ENCODE data around the gene RPS6KA6. TPM values are rescaled to one million over a fixed set of nuclear protein-coding genes. Genes with fewer than 3 reads are reported as not detected.

RPS6KA6 gene
- total RNA-seq, 2 donors from 2014 or later: 0.24 to 1.5 TPM

DNA sequence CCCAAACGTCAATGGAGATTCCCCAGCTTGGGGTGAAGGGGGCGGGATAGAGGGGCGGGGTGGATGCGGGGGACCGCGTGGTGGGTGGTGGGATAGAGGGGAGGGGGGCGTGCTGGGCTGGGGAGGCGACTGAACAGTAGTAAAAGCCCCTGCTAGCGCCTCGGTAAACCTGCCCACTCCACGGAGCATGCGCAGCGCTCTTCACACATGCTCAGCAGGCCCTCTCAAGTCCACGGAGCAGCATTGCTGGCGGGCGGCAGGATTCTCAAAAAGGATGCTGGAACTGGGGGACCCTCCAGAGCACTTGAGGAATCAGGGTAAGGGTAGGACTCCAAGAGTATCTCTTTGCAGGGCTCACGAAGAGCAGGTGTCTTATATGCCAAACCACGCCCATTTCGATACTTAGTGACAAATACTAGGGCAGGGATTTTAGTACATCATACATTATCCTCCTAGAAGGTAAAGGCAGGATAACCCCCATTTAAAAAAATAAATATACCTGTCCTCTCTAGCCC is 378 bp upstream of the RPS6KA6 start:
- DNase-seq: no peak
- peaks cover 0 to 2% of the 10 kb centered on the region in 2 donors for H3K36me3 Mint-ChIP-seq (ENCODE audit: insufficient read depth in 2 of 2)

DNA sequence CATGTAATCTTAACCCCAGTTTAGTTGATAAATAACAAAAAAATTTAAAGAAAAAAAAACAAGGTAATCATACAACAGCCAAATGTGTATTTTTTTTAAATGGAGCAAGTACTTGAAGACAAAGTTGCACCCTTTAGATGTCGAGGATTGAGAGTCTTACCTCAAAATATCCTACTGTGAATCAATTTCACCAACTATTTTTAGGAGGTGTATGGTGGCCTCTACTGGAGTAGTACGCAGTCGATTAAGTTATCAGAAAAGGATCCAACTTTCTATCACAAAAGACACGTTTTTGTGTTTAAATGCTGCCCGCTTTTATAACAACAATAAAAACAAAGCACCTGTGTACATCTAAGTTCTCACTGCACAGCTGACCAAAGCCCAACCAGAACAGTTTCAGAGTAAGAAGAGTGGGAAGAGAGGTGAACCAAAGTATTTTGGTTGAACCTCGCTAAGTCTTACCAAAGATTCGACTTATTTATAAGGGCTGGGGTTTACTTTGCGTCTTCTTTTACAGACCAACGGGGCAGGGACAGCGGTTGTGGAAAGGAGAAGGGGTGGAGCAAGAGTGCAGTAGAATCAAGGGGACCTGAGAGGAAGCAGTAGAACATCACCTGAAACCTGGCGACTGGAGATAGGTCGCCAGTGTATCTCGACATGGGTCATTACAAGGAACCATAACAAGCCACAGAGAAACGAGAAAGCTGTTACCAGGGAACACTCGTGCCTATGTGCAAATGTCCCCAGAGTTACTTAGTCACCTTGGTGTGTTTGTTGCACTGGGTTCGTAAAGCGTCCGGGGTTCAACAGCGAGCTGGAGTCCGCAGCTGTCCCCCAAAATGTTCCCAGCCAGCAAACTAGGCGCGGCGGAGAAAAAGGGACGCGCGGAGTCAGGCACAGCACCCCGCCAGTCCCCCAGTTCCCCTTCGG is 1.1 kb downstream of the RPS6KA6 start:
- Mint-ChIP-seq H3K36me3 (ENCODE audit: insufficient read depth in 2 of 2) (peaks cover 0 to 2% of the 10 kb centered on the region in 2 donors), H3K9me3 (peaks cover 4% of the 10 kb centered on the region in 2 donors), H3K4me1 (ENCODE audit: low read depth) (no peaks in the 10 kb centered on the region), H3K27ac (no peak overlapping the region), H3K4me3 (peak overlapping the region; percentile 49 to 54), H3K27me3 (ENCODE audit: low read depth) (peaks cover 44% of the 10 kb centered on the region)
- peak in 1 of 2 donors; percentile 11 for ATAC-seq (replicated peaks in 1 of 2)
- no peak for DNase-seq

More for the DNA sequence above, 378 bp upstream of the RPS6KA6 start:
- peak overlapping the region; percentile 36 to 72 for H3K4me3 Mint-ChIP-seq
- H3K9me3 Mint-ChIP-seq: peaks cover 2 to 4% of the 10 kb centered on the region in 2 donors
- H3K27me3 Mint-ChIP-seq (ENCODE audit: low read depth): peaks cover 42% of the 10 kb centered on the region
- H3K4me1 Mint-ChIP-seq (ENCODE audit: low read depth): no peaks in the 10 kb centered on the region
- ATAC-seq (replicated peaks in 1 of 2): peak; percentile 31 to 45
- H3K27ac Mint-ChIP-seq: no peak overlapping the region

GRCh38 chrX:84182516-84182915 is 5.5 kb downstream of the RPS6KA6 start:
- H3K9me3 Mint-ChIP-seq: peaks cover 0 to 3% of the 10 kb centered on the region in 2 donors
- H3K4me1 Mint-ChIP-seq (ENCODE audit: low read depth): no peaks in the 10 kb centered on the region
- peaks cover 26% of the 10 kb centered on the region for H3K27me3 Mint-ChIP-seq (ENCODE audit: low read depth)
- no peak for ATAC-seq (replicated peaks in 1 of 2)
- peaks cover 0 to 2% of the 10 kb centered on the region in 2 donors for H3K36me3 Mint-ChIP-seq (ENCODE audit: insufficient read depth in 2 of 2)
- H3K4me3 Mint-ChIP-seq: no peak overlapping the region
- DNase-seq: no peak
- H3K27ac Mint-ChIP-seq: no peak overlapping the region

- Mint-ChIP-seq H3K27me3 (ENCODE audit: low read depth) (no peaks in the 10 kb centered on the region), H3K4me1 (ENCODE audit: low read depth) (no peaks in the 10 kb centered on the region), H3K9me3 (no peaks in the 10 kb centered on the region), H3K27ac (no peak overlapping the region), H3K4me3 (no peak overlapping the region), H3K36me3 (ENCODE audit: insufficient read depth in 2 of 2) (no peaks in the 10 kb centered on the region)
- ATAC-seq (replicated peaks in 1 of 2): no peak
- no peak for DNase-seq
Observed at GRCh38 chrX:84175958-84176357, 12.0 kb downstream of the RPS6KA6 start.

DNA sequence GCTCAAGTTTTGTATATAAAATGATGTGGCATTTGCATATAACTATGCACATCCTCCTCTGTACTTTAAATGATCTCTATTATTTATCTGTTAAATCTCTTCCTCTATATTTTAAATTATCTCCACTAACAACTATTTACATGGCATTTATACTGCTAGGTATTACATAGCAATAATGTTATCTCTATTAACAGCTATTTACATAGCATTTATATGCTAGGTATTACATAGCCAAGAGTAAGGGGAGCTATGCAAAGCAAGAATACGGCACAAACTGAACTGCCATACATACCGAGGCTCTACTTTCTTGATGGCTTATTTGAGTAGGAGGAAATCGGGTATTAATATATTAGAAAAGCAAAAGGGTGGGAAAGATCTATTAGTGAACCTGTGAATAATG is 12.7 kb downstream of the RPS6KA6 start:
- no peaks in the 10 kb centered on the region for H3K4me1 Mint-ChIP-seq (ENCODE audit: low read depth)
- no peak overlapping the region for H3K27ac Mint-ChIP-seq
- H3K4me3 Mint-ChIP-seq: no peak overlapping the region
- H3K9me3 Mint-ChIP-seq: no peaks in the 10 kb centered on the region
- H3K27me3 Mint-ChIP-seq (ENCODE audit: low read depth): no peaks in the 10 kb centered on the region
- no peak for ATAC-seq (replicated peaks in 1 of 2)
- no peak for DNase-seq
- H3K36me3 Mint-ChIP-seq (ENCODE audit: insufficient read depth in 2 of 2): no peaks in the 10 kb centered on the region

GRCh38 chrX:84174348-84174747 is 13.7 kb downstream of the RPS6KA6 start:
- Mint-ChIP-seq H3K27me3 (ENCODE audit: low read depth) (no peaks in the 10 kb centered on the region), H3K4me1 (ENCODE audit: low read depth) (no peaks in the 10 kb centered on the region), H3K36me3 (ENCODE audit: insufficient read depth in 2 of 2) (no peaks in the 10 kb centered on the region), H3K9me3 (no peaks in the 10 kb centered on the region), H3K4me3 (no peak overlapping the region), H3K27ac (no peak overlapping the region)
- ATAC-seq (replicated peaks in 1 of 2) (no peak), DNase-seq (no peak)

DNA sequence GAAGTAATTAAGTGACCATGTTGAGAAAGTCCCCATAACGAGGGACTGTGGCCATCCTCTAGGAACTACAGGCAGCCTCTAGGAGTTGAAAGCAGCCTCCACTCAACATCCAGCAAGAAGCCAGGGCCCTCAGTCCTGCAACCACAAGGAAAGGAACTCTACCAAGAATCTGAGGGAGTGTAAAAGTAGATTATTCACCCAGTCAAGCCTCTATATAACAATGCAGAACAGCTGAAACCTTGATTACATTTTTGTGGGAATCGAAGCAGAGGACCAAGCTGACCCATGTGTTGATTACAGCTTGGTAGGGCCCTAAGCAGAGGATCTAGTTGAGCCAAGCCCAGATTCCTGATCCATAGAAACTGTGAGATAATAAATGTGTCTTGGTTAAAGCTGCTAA is 17.1 kb downstream of the RPS6KA6 start:
- Mint-ChIP-seq H3K4me1 (ENCODE audit: low read depth) (no peaks in the 10 kb centered on the region), H3K27ac (no peak overlapping the region), H3K36me3 (ENCODE audit: insufficient read depth in 2 of 2) (no peaks in the 10 kb centered on the region), H3K4me3 (no peak overlapping the region), H3K9me3 (no peaks in the 10 kb centered on the region), H3K27me3 (ENCODE audit: low read depth) (peaks cover under 1% of the 10 kb centered on the region)
- DNase-seq (no peak), ATAC-seq (replicated peaks in 1 of 2) (no peak)

- DNase-seq (no peak), ATAC-seq (replicated peaks in 1 of 2) (no peak)
- no peaks in the 10 kb centered on the region for H3K36me3 Mint-ChIP-seq (ENCODE audit: insufficient read depth in 2 of 2)
- H3K27ac Mint-ChIP-seq: no peak overlapping the region
- H3K9me3 Mint-ChIP-seq: no peaks in the 10 kb centered on the region
- no peaks in the 10 kb centered on the region for H3K4me1 Mint-ChIP-seq (ENCODE audit: low read depth)
- peaks cover 19% of the 10 kb centered on the region for H3K27me3 Mint-ChIP-seq (ENCODE audit: low read depth)
- no peak overlapping the region for H3K4me3 Mint-ChIP-seq
Observed at GRCh38 chrX:84168574-84168973, 19.4 kb downstream of the RPS6KA6 start.

- Mint-ChIP-seq H3K9me3 (no peaks in the 10 kb centered on the region), H3K4me1 (ENCODE audit: low read depth) (no peaks in the 10 kb centered on the region), H3K27ac (no peak overlapping the region), H3K27me3 (ENCODE audit: low read depth) (peaks cover 19% of the 10 kb centered on the region), H3K4me3 (no peak overlapping the region), H3K36me3 (ENCODE audit: insufficient read depth in 2 of 2) (no peaks in the 10 kb centered on the region)
- ATAC-seq (replicated peaks in 1 of 2) (no peak), DNase-seq (no peak)
Observed at GRCh38 chrX:84168095-84168494, 19.9 kb downstream of the RPS6KA6 start.

- peaks cover 19% of the 10 kb centered on the region for H3K27me3 Mint-ChIP-seq (ENCODE audit: low read depth)
- no peak overlapping the region for H3K4me3 Mint-ChIP-seq
- ATAC-seq (replicated peaks in 1 of 2) (no peak), DNase-seq (no peak)
- no peaks in the 10 kb centered on the region for H3K4me1 Mint-ChIP-seq (ENCODE audit: low read depth)
- H3K27ac Mint-ChIP-seq: no peak overlapping the region
- no peaks in the 10 kb centered on the region for H3K9me3 Mint-ChIP-seq
- H3K36me3 Mint-ChIP-seq (ENCODE audit: insufficient read depth in 2 of 2): no peaks in the 10 kb centered on the region
Observed at GRCh38 chrX:84165711-84166110, 22.3 kb downstream of the RPS6KA6 start.

GRCh38 chrX:84162401-84162800 is 25.6 kb downstream of the RPS6KA6 start:
- Mint-ChIP-seq H3K4me3 (no peak overlapping the region), H3K4me1 (ENCODE audit: low read depth) (no peaks in the 10 kb centered on the region), H3K27me3 (ENCODE audit: low read depth) (peaks cover 19% of the 10 kb centered on the region), H3K9me3 (no peaks in the 10 kb centered on the region), H3K36me3 (ENCODE audit: insufficient read depth in 2 of 2) (no peaks in the 10 kb centered on the region), H3K27ac (no peak overlapping the region)
- ATAC-seq (replicated peaks in 1 of 2) (no peak), DNase-seq (no peak)

GRCh38 chrX:84161641-84162040 is 26.4 kb downstream of the RPS6KA6 start:
- Mint-ChIP-seq H3K27ac (no peak overlapping the region), H3K36me3 (ENCODE audit: insufficient read depth in 2 of 2) (no peaks in the 10 kb centered on the region), H3K4me3 (no peak overlapping the region), H3K27me3 (ENCODE audit: low read depth) (peaks cover 19% of the 10 kb centered on the region), H3K4me1 (ENCODE audit: low read depth) (no peaks in the 10 kb centered on the region), H3K9me3 (no peaks in the 10 kb centered on the region)
- DNase-seq (no peak), ATAC-seq (replicated peaks in 1 of 2) (no peak)

DNA sequence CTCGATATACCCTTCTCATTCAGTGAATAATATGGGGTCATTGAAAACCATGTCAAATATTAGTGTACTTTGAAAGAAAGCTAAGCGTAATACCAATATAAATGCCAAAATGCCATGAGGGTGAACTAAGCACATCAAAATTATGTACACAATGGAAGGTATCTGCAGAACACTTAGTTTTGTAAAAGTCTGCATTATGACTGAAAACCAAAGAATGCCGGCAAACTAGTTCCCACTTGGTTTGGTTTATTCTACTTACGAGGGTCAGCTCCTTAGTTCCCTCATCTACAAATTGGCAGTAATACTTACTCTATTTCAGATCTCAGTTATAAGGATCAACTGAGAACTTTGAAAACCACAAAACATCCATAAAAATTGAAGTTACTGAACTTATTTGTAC is 27.3 kb downstream of the RPS6KA6 start:
- Mint-ChIP-seq H3K4me3 (no peak overlapping the region), H3K27ac (no peak overlapping the region), H3K9me3 (no peaks in the 10 kb centered on the region), H3K4me1 (ENCODE audit: low read depth) (no peaks in the 10 kb centered on the region), H3K36me3 (ENCODE audit: insufficient read depth in 2 of 2) (no peaks in the 10 kb centered on the region), H3K27me3 (ENCODE audit: low read depth) (peaks cover 17% of the 10 kb centered on the region)
- DNase-seq (no peak), ATAC-seq (replicated peaks in 1 of 2) (no peak)
